ENCODE data around the gene UGDH. TPM values are rescaled to one million over a fixed set of nuclear protein-coding genes. Genes with fewer than 3 reads are reported as not detected.

Gene UGDH
- 50.9 and 61.7 TPM in 2 replicates for total RNA-seq (2022)
- Bru-seq, nascent RNA: percentile 69 among the genes with signal in this experiment
- BruChase-seq, experiment 1, labeled RNA remaining after a 6-hour chase: percentile 90 among the genes with signal in this experiment
- percentile 81 among the genes with signal in this experiment for BruChase-seq, experiment 2, labeled RNA remaining after a 2-hour chase
- long read RNA-seq, transcript UGDH-201 (12 exons, 3,216 nt): major isoform, 196 of 222 reads
- long read RNA-seq, partial matches to known transcripts: 6 of 222 reads
- long read RNA-seq, other reads (novel, unspliced or antisense): 15 of 222 reads

- Mint-ChIP-seq H3K4me3 (ENCODE audit: unreplicated experiment) (peak within 1 kb of the TSS; percentile 98), H3K36me3 (ENCODE audit: insufficient read depth, unreplicated experiment) (peaks cover 18% of the 10 kb centered on the region), H3K4me1 (ENCODE audit: insufficient read depth, unreplicated experiment) (peaks cover 9% of the 10 kb centered on the region), H3K27me3 (ENCODE audit: insufficient read depth, unreplicated experiment) (no peaks in the 10 kb centered on the region), H3K27ac (ENCODE audit: low read depth, unreplicated experiment) (peak within 1 kb of the TSS; percentile 94), H3K9me3 (ENCODE audit: unreplicated experiment) (peaks cover 13% of the 10 kb centered on the region)
- ChIA-PET POLR2A (interaction anchor here (0.5 to 2.7 kb wide), 27 partner anchors 13 to 1142 kb away, joined by 3 to 59 read pairs (median 3); partner anchors contain the start of genes LIAS, PDS5A, RPL9 and SMIM14), CTCF (interaction anchor here (0.7 to 0.9 kb wide), 3 partner anchors 15 to 89 kb away, joined by 3 read pairs; no protein-coding TSS in a partner anchor)
- no TSS peak for BruUV-seq (replicated peaks)
- DNase-seq (ENCODE audit: unreplicated experiment): peak; percentile 98
- TF ChIP-seq CTCF (IDR thresholded peaks at IDR 0.05; ENCODE audit: unreplicated experiment): no peak
- intact Hi-C loops (cut with micrococcal nuclease): loop anchor here (1.0 to 5.0 kb wide), 3 partner anchors 60 to 111 kb away; partner anchors contain the start of gene SMIM14
These were observed at the start of gene UGDH for GRCh38 chr4:39527296-39528060. UGDH (minus strand) TSS chr4:39527439; CDS start chr4:39521512, 5,927 bp downstream.

GRCh38 chr4:39574946-39575345 lies 47.7 kb upstream of the UGDH start:
- Mint-ChIP-seq H3K4me3 (ENCODE audit: unreplicated experiment) (no peak overlapping the region), H3K9me3 (ENCODE audit: unreplicated experiment) (no peaks in the 10 kb centered on the region), H3K27me3 (ENCODE audit: insufficient read depth, unreplicated experiment) (no peaks in the 10 kb centered on the region), H3K27ac (ENCODE audit: low read depth, unreplicated experiment) (no peak overlapping the region), H3K4me1 (ENCODE audit: insufficient read depth, unreplicated experiment) (no peaks in the 10 kb centered on the region), H3K36me3 (ENCODE audit: insufficient read depth, unreplicated experiment) (peaks cover 11% of the 10 kb centered on the region)
- peak; percentile 8 for DNase-seq (ENCODE audit: unreplicated experiment)
- TF ChIP-seq CTCF (IDR thresholded peaks at IDR 0.05; ENCODE audit: unreplicated experiment): no peak
- ChIA-PET POLR2A (no interaction called here), CTCF (interaction anchor here (0.6 kb wide), 1 partner anchor 86 kb away, joined by 4 read pairs; no protein-coding TSS in a partner anchor)
- BruUV-seq (replicated peaks): no TSS peak
- intact Hi-C loops (cut with micrococcal nuclease): no loop called here

GRCh38 chr4:39571504-39571903 lies 44.3 kb upstream of the UGDH start:
- TF ChIP-seq CTCF (IDR thresholded peaks at IDR 0.05; ENCODE audit: unreplicated experiment): no peak
- POLR2A ChIA-PET: no interaction called here
- no TSS peak for BruUV-seq (replicated peaks)
- Mint-ChIP-seq H3K36me3 (ENCODE audit: insufficient read depth, unreplicated experiment) (peaks cover 3% of the 10 kb centered on the region), H3K4me1 (ENCODE audit: insufficient read depth, unreplicated experiment) (peaks cover under 1% of the 10 kb centered on the region), H3K27me3 (ENCODE audit: insufficient read depth, unreplicated experiment) (no peaks in the 10 kb centered on the region), H3K4me3 (ENCODE audit: unreplicated experiment) (no peak overlapping the region), H3K27ac (ENCODE audit: low read depth, unreplicated experiment) (no peak overlapping the region), H3K9me3 (ENCODE audit: unreplicated experiment) (no peaks in the 10 kb centered on the region)
- CTCF ChIA-PET: interaction anchor here (0.7 kb wide), 2 partner anchors 21 to 80 kb away, joined by 3 to 4 read pairs; no protein-coding TSS in a partner anchor
- intact Hi-C loops (cut with micrococcal nuclease): no loop called here
- DNase-seq (ENCODE audit: unreplicated experiment): no peak

- BruUV-seq (replicated peaks): no TSS peak
- no peaks in the 10 kb centered on the region for H3K27me3 Mint-ChIP-seq (ENCODE audit: insufficient read depth, unreplicated experiment)
- no peak for TF ChIP-seq CTCF (IDR thresholded peaks at IDR 0.05; ENCODE audit: unreplicated experiment)
- H3K27ac Mint-ChIP-seq (ENCODE audit: low read depth, unreplicated experiment): no peak overlapping the region
- no peak overlapping the region for H3K4me3 Mint-ChIP-seq (ENCODE audit: unreplicated experiment)
- H3K36me3 Mint-ChIP-seq (ENCODE audit: insufficient read depth, unreplicated experiment): peaks cover 4% of the 10 kb centered on the region
- intact Hi-C loops (cut with micrococcal nuclease): no loop called here
- POLR2A ChIA-PET: no interaction called here
- DNase-seq (ENCODE audit: unreplicated experiment): no peak
- H3K9me3 Mint-ChIP-seq (ENCODE audit: unreplicated experiment): peaks cover 3% of the 10 kb centered on the region
- CTCF ChIA-PET: interaction anchor here (0.7 kb wide), 2 partner anchors 20 to 79 kb away, joined by 3 to 4 read pairs; no protein-coding TSS in a partner anchor
- peaks cover 5% of the 10 kb centered on the region for H3K4me1 Mint-ChIP-seq (ENCODE audit: insufficient read depth, unreplicated experiment)
These were observed 43.8 kb upstream of the UGDH start for GRCh38 chr4:39571054-39571453.
